ENCODE data around the gene PPARA. TPM values are rescaled to one million over a fixed set of nuclear protein-coding genes. Genes with fewer than 3 reads are reported as not detected.

PPARA gene
- total RNA-seq: 9.7 TPM

GRCh38 chr22:46150034-46150654 is at the start of gene PPARA:
TSS of gene PPARA (plus strand) at chr22:46150526. CDS start at chr22:46198384, 47,858 bp downstream.

GRCh38 chr22:46250035-46250782 is 99.9 kb downstream of the PPARA start, which contains the start of gene CDPF1:
TSS of gene CDPF1 (minus strand) at chr22:46250293. CDS start at chr22:46248284, 2,009 bp downstream.

GRCh38 chr22:46263216-46263590 is 112.9 kb downstream of the PPARA start, which contains the start of gene PKDREJ:
TSS of gene PKDREJ (minus strand) at chr22:46263343. CDS start at chr22:46263322, 21 bp downstream.

GRCh38 chr22:46267431-46268279 is 117.3 kb downstream of the PPARA start, which contains the start of gene TTC38:
TSS of gene TTC38 (plus strand) at chr22:46268008. CDS start at chr22:46268040, 32 bp downstream.

Other genes starting within 250 kb of the PPARA start
- 6.5 TPM for gene WNT7B, start 173.4 kb upstream of the PPARA start, total RNA-seq
- gene CDPF1, start 99.8 kb downstream of the PPARA start, total RNA-seq: 10.6 TPM
- under 0.01 TPM for gene PKDREJ, start 112.8 kb downstream of the PPARA start, total RNA-seq
- 13.8 TPM for gene TTC38, start 117.5 kb downstream of the PPARA start, total RNA-seq
- gene GTSE1, start 146.3 kb downstream of the PPARA start, total RNA-seq: 3.0 TPM
- 25.4 TPM for gene TRMU, start 185.2 kb downstream of the PPARA start, total RNA-seq

All from diencephalon (tissue), 1 donor.